Heart left ventricle (tissue), 16 donors: ENCODE results near the gene CDH13. TPM values are rescaled to one million over a fixed set of nuclear protein-coding genes. Genes with fewer than 3 reads are reported as not detected.

Experiments
- ATAC-seq, 4 donors: fragments of 200-7000 bp; cut with Tn5 transposase; one replicate each; pipeline ENCODE4 v1.9.1; 2020 to 2022; ENCODE audit warnings: moderate library complexity in 4 of 4, mild to moderate bottlenecking in 3 of 4, moderate number of reproducible peaks in 1 of 4
- DNase-seq, 5 donors: peaks; one replicate each; pipeline ENCODE4 v3.0.0-alpha.2; 2020
- H3K27ac ChIP-seq, 12 donors: fragments of 200-600 bp; sonication (generic) in 4 of 12; one replicate each; pipeline versions ENCODE4 v1.5.0 to v1.8.0; 2016 to 2022; ENCODE audit warnings: mild to moderate bottlenecking in 2 of 12
- H3K27me3 ChIP-seq, 9 donors: fragments of 200-600 bp; sonication (generic) in 2 of 9; one replicate each; pipeline versions ENCODE4 v1.5.1 to v1.8.0; 2016 to 2022; ENCODE audit warnings: mild to moderate bottlenecking in 3 of 9
- H3K36me3 ChIP-seq, 9 donors: fragments of 200-600 bp; sonication (generic) in 2 of 9; one replicate each; pipeline versions ENCODE4 v1.5.0 to v1.8.0; 2018 to 2022; ENCODE audit warnings: mild to moderate bottlenecking in 2 of 9
- H3K4me1 ChIP-seq, 12 donors: fragments of 200-600 bp; sonication (generic) in 4 of 12; one replicate each; pipeline versions ENCODE4 v1.5.0 to v1.8.0; 2016 to 2022; ENCODE audit warnings: mild to moderate bottlenecking in 3 of 12
- H3K4me3 ChIP-seq, 12 donors: fragments of 200-600 bp; sonication (generic) in 4 of 12; one replicate each; pipeline versions ENCODE4 v1.5.0 to v1.8.0; 2017 to 2022; ENCODE audit warnings: mild to moderate bottlenecking in 9 of 12, moderate library complexity in 4 of 12
- H3K9me3 ChIP-seq, 12 donors: fragments of 200-600 bp; sonication (generic) in 4 of 12; one replicate each; pipeline versions ENCODE4 v1.5.0 to v1.8.0; 2016 to 2022; ENCODE audit warnings: mild to moderate bottlenecking in 1 of 12
- CTCF ChIP-seq, 12 donors: fragments of 200-600 bp; sonication (generic) in 4 of 12; IDR thresholded peaks; one replicate each; pipeline versions ENCODE4 v1.5.0 to v1.8.0; 2018 to 2022; ENCODE audit warnings: antibody characterized with exemption in 12 of 12, mild to moderate bottlenecking in 5 of 12
- POLR2A ChIP-seq, 2 donors: fragments of 450-650 bp; IDR thresholded peaks; one replicate each; pipeline ENCODE4 v1.6.1; 2017; ENCODE audit warnings: antibody characterized with exemption in 2 of 2, mild to moderate bottlenecking in 2 of 2, moderate library complexity in 2 of 2
- WGBS, 4 donors: extraction: QIAGEN DNeasy Blood & Tissue Kit in 2 of 4; methylation state at CpG; one replicate each; pipeline versions ENCODE4 v1.1.5 to v1.1.7; 2013 to 2018; 5-methylcytosine and 5-hydroxymethylcytosine counted together
- intact Hi-C, 10 donors: fragments of 100-400 bp; cut with DNase I; formaldehyde crosslinking; loops; one replicate each; pipeline versions ENCODE4 v1.11.1 to v1.14.2; 2022
- polyA plus RNA-seq, 2 donors: library from polyadenylated mRNA; stranded (reverse); fragments of 200-250 nt; gene quantifications; one replicate each; pipeline ENCODE4 v1.2.3, GENCODE V29; 2013
- total RNA-seq, 9 donors: library from RNA; depleted of rRNA in 2 of 9; stranded (reverse); fragments of >200 nt in 2 of 9; fragmentation: NEBNext Ultra II Directional in 3 of 9; extraction: Animal tissue kit (Norgen Biotek cat#: 25700) in 3 of 9; gene quantifications; one replicate each; pipeline versions ENCODE4 v1.1.0 to v1.2.4, GENCODE V29; 2016 to 2023
- donor health status: ischemic (EF 13 %, LVEDD 7.1; RV severe dilation, severe dysfunction).
- donor health status: healthy with polysubstance abuse.
- donor health status: DM: no; HTN: yes; CAD: no.
- donor health status: DM: no; HTN: no; CAD: no.
- donor health status: ischemic (EF 25% LVEDD 6.9; RV normal size, moderate dysfunction).
- donor health status: ischemic (EF 25% LVEDD 5.7; RV mildly dilated, moderate dysfunction).
- donor health status: healthy.
- donor health status: DM: yes; HTN: yes; CAD: no.
- donor health status: ischemic (EF 35%, LVEDD 5.7; RV mildly dilated, moderate dysfunction).
- donor health status: nonischemic (EF 11% LVEDD 7.7; RV severe dilation, severe dysfunction).
- donor health status: DM: yes; HTN: yes; CAD: no.
- donor health status: PGD.
- donor health status: ischemic (EF 29% LVEDD 5.4; RV normal size, mild dysfunction).
- donor health status: nonischemic (EF 23%, LVEDD 6.1; RV moderate dilation, normal function).

CDH13 gene
- total and polyA plus RNA-seq, 11 donors = 15.0 to 172 (median 137) TPM

- Histone ChIP-seq H3K27ac (no peak overlapping the region), H3K9me3 (peaks cover 0 to 3% (median 0%) of the 10 kb centered on the region in 12 donors), H3K27me3 (no peaks in the 10 kb centered on the region), H3K36me3 (no peaks in the 10 kb centered on the region), H3K4me1 (peaks cover 0 to 3% (median 0%) of the 10 kb centered on the region in 12 donors), H3K4me3 (no peak overlapping the region)
- ATAC-seq (no peak), DNase-seq (no peak)
- intact Hi-C loops = no loop called here
- WGBS, 4 donors = 75 to 88% (median 84%) methylated on average over 2 of the region's 2 CpGs
- TF ChIP-seq POLR2A (IDR thresholded peaks at IDR 0.05) (no peak), CTCF (IDR thresholded peaks at IDR 0.05) (no peak)
These were observed 1097.8 kb downstream of the CDH13 start for GRCh38 chr16:83724585-83724984.

GRCh38 chr16:83725313-83725712, 1098.5 kb downstream of the CDH13 start:
- Histone ChIP-seq H3K4me3 (no peak overlapping the region), H3K9me3 (peaks cover 0 to 3% (median 0%) of the 10 kb centered on the region in 12 donors), H3K36me3 (no peaks in the 10 kb centered on the region), H3K27me3 (no peaks in the 10 kb centered on the region), H3K4me1 (peaks cover 0 to 3% (median 0%) of the 10 kb centered on the region in 12 donors), H3K27ac (no peak overlapping the region)
- DNase-seq (no peak), ATAC-seq (no peak)
- TF ChIP-seq POLR2A (IDR thresholded peaks at IDR 0.05) = no peak
- TF ChIP-seq CTCF (IDR thresholded peaks at IDR 0.05) = no peak
- 55 to 86% (median 82%) methylated on average over 9 of the region's 9 CpGs for WGBS, 4 donors
- intact Hi-C loops = no loop called here

- ATAC-seq = peak in 1 of 4 donors; percentile 49
- WGBS, 4 donors = 65 to 82% (median 77%) methylated on average over 10 of the region's 10 CpGs
- Histone ChIP-seq H3K9me3 (peaks cover 0 to 7% (median 0%) of the 10 kb centered on the region in 12 donors), H3K4me1 (peaks cover 0 to 3% (median 0%) of the 10 kb centered on the region in 12 donors), H3K27ac (no peak overlapping the region), H3K4me3 (no peak overlapping the region), H3K27me3 (no peaks in the 10 kb centered on the region), H3K36me3 (no peaks in the 10 kb centered on the region)
- DNase-seq = no peak
- intact Hi-C loops = no loop called here
- TF ChIP-seq CTCF (IDR thresholded peaks at IDR 0.05) = no peak
These were observed 1100.2 kb downstream of the CDH13 start for GRCh38 chr16:83727018-83727417.

GRCh38 chr16:83727751-83728352, 1101.1 kb downstream of the CDH13 start:
- Histone ChIP-seq H3K27me3 (no peaks in the 10 kb centered on the region), H3K27ac (no peak overlapping the region), H3K4me1 (no peaks in the 10 kb centered on the region), H3K9me3 (peaks cover 0 to 7% (median 0%) of the 10 kb centered on the region in 12 donors), H3K4me3 (no peak overlapping the region), H3K36me3 (no peaks in the 10 kb centered on the region)
- intact Hi-C loops = no loop called here
- TF ChIP-seq POLR2A (IDR thresholded peaks at IDR 0.05) = no peak
- no peak for TF ChIP-seq CTCF (IDR thresholded peaks at IDR 0.05)
- 86 to 92% (median 86%) methylated on average over 17 to 18 of the region's 18 CpGs for WGBS, 4 donors
- DNase-seq = no peak
- ATAC-seq = no peak
